Duodenal mucosa (tissue), 2 donors: ENCODE measurements around the gene MGAT5B.

Experiments
- H3K27ac ChIP-seq: one replicate; pipeline ENCODE4 v1.7.0; 2013; ENCODE audit warnings: low read depth, low read length
- H3K27me3 ChIP-seq, 2 donors: one replicate each; pipeline ENCODE4 v1.7.0; 2013; ENCODE audit warnings: low read length in 2 of 2, control low read depth in 1 of 2; ENCODE audit not compliant: insufficient read depth in 2 of 2, control insufficient read depth in 1 of 2
- H3K36me3 ChIP-seq, 2 donors: one replicate each; pipeline ENCODE4 v1.7.0; 2013; ENCODE audit warnings: low read length in 2 of 2, control low read depth in 1 of 2; ENCODE audit not compliant: insufficient read depth in 2 of 2, control insufficient read depth in 1 of 2
- H3K4me1 ChIP-seq, 2 donors: one replicate each; pipeline ENCODE4 v1.7.0; 2013; ENCODE audit warnings: low read length in 2 of 2, control low read depth in 1 of 2; ENCODE audit not compliant: insufficient read depth in 2 of 2, control insufficient read depth in 1 of 2
- H3K4me3 ChIP-seq, 2 donors: one replicate each; pipeline ENCODE4 v1.7.0; 2013; ENCODE audit warnings: low read length in 2 of 2, low read depth in 1 of 2
- H3K9ac ChIP-seq, 2 donors: one replicate each; pipeline ENCODE4 v1.7.0; 2013; ENCODE audit warnings: low read length in 2 of 2, low read depth in 1 of 2
- H3K9me3 ChIP-seq, 2 donors: one replicate each; pipeline ENCODE4 v1.7.0; 2013; ENCODE audit warnings: low read length in 2 of 2, control low read depth in 1 of 2; ENCODE audit not compliant: control insufficient read depth in 1 of 2

Gene MGAT5B

DNA sequence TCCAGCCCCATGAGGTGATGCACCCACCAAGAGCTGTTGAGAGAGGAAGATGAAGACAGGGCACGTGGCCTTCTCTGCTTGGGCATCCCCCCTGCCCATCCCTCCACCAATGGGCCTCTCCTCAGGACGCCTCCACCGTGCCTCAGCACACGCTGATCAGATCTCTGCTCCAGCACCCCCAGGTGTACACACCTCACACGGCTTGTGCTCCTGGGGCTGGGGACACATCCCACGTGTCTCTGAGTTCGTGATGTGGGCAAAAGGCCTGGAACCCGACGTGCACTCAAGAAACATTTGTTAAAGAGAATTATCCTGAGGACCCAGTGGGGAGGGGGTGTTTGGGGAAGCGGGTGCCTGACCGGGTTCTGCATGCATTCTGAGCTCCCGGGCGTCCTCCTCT, 55.3 kb downstream of the MGAT5B start:
- H3K36me3 ChIP-seq = no peaks in the 10 kb centered on the region
- no peaks in the 10 kb centered on the region for H3K9me3 ChIP-seq
- no peak overlapping the region for H3K9ac ChIP-seq
- no peak overlapping the region for H3K27ac ChIP-seq
- no peaks in the 10 kb centered on the region for H3K4me1 ChIP-seq
- H3K27me3 ChIP-seq = peaks cover 0 to 3% of the 10 kb centered on the region in 2 donors
- no peak overlapping the region for H3K4me3 ChIP-seq

DNA sequence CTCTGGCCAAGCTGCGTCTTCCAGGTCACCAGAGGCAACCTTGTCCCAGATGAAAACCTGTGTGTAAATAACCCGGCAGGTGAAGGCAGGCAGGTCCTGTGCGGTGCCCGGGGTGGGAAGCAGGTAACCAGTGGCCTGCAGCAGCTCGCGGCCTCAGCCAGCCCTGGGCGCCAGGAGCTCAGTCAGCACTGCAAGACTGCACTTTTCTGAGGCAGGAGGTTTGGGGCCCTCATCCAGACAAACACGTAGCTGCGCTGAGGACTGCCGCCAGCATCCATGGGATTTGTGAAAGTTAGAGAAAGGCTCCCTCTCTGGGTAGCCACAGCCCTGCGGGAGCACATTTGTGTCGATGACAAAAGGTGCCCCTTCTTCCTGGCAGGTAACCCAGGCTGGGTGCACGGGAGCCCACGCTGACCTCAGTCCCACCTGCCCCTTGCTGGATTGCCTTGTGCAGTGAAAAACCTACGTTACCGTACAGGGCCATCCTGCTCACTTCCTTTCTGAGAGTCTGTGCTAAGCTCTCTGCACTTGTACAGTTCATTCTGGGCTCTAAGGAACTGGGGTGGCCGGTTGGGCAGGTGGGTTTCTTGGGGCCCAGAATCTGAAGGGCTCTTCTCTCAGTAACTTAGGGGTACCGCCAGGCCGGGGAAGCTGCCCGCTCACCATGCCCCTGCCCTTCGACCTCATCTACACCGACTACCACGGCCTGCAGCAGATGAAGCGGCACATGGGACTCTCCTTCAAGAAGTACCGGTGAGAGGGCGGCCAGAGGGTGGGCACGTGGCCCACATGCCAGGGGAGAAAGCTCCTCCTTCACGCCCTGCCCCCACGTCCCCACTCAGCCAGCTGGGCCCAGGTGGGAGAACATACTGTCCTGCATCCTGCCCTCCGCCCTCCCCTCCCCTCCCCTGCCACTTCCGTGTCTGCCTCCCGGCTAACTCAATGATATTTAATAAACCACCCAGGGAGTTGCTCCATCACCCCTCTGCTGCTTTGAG, 56.4 kb downstream of the MGAT5B start:
- Histone ChIP-seq H3K4me1 (no peaks in the 10 kb centered on the region), H3K9ac (no peak overlapping the region), H3K36me3 (no peaks in the 10 kb centered on the region), H3K4me3 (no peak overlapping the region), H3K9me3 (no peaks in the 10 kb centered on the region), H3K27ac (no peak overlapping the region), H3K27me3 (peaks cover 0 to 3% of the 10 kb centered on the region in 2 donors)

DNA sequence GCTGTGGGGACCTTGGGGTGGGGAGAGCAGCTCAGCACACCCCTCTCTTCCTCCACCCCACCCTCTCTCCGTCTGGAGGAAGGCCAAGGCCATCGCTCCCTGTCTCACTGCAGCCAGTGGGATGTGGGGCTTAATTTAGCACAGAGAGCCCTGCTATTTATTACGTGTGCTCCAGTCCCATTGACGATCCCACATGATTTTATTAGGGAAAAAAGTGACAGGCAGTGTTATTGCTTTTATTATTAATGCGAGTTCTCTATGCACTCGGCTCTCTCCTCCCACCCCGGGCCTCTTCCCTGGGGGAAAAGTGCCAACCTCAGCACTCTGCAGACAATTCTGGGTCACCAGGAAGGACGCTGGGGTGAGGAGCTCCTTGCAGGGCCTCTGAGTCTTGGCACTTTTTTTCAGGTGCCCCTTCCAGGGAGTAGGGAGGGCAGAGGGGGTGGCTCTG, 57.3 kb downstream of the MGAT5B start:
- no peaks in the 10 kb centered on the region for H3K4me1 ChIP-seq
- no peaks in the 10 kb centered on the region for H3K9me3 ChIP-seq
- H3K4me3 ChIP-seq = no peak overlapping the region
- no peak overlapping the region for H3K9ac ChIP-seq
- H3K27ac ChIP-seq = no peak overlapping the region
- no peaks in the 10 kb centered on the region for H3K36me3 ChIP-seq
- H3K27me3 ChIP-seq = peaks cover 0 to 3% of the 10 kb centered on the region in 2 donors

DNA sequence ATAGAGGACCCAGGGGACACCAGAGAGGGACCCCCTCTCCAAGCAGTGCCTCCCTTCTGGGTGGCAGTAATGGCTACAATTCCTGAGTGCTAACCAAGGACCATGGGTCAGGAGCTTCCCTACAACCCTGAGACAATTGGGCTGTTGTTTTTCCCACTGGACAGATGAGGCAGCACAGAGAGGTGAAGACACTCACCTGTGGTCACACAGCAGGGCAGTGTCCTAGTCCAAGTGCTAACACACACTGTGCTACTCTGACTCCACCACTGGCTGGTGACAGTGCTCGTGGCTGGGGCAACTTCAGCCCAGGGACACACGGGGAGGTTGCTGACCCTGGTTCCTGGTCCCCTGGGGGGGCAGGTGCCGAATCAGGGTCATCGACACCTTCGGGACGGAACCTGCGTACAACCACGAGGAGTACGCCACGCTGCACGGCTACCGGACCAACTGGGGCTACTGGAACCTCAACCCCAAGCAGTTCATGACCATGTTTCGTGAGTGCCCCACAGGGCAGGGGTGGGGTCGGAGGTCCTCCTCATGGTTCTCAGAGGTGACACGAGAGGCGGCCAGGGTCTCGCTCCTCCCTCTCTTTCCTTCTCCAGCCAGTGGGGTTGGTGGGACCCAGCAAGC, 58.1 kb downstream of the MGAT5B start:
- H3K27ac ChIP-seq = no peak overlapping the region
- no peaks in the 10 kb centered on the region for H3K36me3 ChIP-seq
- H3K27me3 ChIP-seq = peaks cover 0 to 3% of the 10 kb centered on the region in 2 donors
- H3K4me1 ChIP-seq = no peaks in the 10 kb centered on the region
- H3K9me3 ChIP-seq = no peaks in the 10 kb centered on the region
- no peak overlapping the region for H3K9ac ChIP-seq
- no peak overlapping the region for H3K4me3 ChIP-seq

DNA sequence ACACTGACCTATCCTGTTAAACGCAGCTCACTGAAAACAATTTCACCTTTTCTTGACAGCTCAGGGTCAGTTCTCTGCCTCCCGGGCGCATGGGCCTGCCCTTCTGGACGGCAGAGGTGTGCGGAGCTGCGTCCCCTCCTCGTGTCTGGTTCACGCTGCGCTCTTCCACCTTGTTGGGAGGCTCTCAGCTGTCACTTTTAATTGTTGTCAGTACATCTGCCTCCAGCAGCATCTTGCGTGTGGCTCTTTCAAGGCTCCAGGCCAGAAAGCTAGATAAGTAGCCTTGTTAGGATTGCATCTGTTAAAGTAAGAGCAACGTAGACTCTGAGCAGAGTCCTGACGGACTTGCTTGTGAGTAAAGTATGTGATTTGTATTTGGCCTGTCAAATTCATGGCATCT, 59.4 kb downstream of the MGAT5B start:
- no peak overlapping the region for H3K4me3 ChIP-seq
- H3K36me3 ChIP-seq = no peaks in the 10 kb centered on the region
- no peak overlapping the region for H3K9ac ChIP-seq
- H3K9me3 ChIP-seq = no peaks in the 10 kb centered on the region
- H3K27ac ChIP-seq = no peak overlapping the region
- H3K27me3 ChIP-seq = peaks cover 0 to 3% of the 10 kb centered on the region in 2 donors
- H3K4me1 ChIP-seq = no peaks in the 10 kb centered on the region

DNA sequence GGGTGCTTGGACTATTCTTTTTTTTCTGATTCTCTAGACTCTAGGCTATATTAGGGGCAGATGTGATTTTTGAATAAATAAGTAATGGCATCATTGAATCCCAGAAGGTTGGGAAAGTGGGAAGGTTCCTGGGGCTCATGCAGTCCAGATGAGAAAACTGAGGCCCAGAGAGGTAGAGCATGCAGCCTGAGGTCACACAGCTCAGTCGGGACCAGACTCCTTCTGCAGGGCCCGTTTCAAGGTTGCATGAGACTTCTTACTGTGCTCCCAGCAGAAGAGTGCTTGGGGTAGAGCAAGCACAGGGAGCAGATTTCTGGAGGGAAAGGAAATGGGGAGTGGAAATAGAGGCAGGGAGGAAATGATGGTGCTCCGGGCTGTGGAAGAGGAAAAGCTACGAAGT, 59.8 kb downstream of the MGAT5B start:
- H3K36me3 ChIP-seq = no peaks in the 10 kb centered on the region

DNA sequence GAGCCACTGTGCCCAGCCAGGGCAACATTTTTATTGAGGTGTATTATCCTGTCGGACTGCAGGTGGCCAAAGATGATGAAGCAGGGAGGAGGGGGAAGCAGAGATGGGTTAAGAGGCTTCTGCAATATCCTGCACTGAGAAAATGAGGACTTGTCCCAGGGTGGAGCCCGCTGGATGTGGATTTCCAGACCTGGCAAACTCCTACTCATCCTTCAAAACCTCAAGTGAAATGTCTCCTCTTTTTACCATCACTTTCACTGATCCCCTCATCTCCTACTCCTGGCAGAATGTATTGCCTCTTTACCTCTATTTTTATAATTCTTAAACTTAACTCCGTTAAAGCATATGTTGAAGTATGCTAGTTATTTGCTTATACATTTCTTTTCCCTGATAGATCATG, 60.9 kb downstream of the MGAT5B start:
- Histone ChIP-seq H3K4me1 (no peaks in the 10 kb centered on the region), H3K36me3 (no peaks in the 10 kb centered on the region), H3K27me3 (peaks cover under 1 to 5% of the 10 kb centered on the region in 2 donors), H3K9me3 (no peaks in the 10 kb centered on the region), H3K9ac (no peak overlapping the region), H3K27ac (no peak overlapping the region), H3K4me3 (no peak overlapping the region)

More for the DNA sequence above, 59.8 kb downstream of the MGAT5B start:
- H3K9me3 ChIP-seq = no peaks in the 10 kb centered on the region
- no peak overlapping the region for H3K9ac ChIP-seq
- no peak overlapping the region for H3K4me3 ChIP-seq
- H3K27me3 ChIP-seq = peaks cover 0 to 3% of the 10 kb centered on the region in 2 donors
- no peaks in the 10 kb centered on the region for H3K4me1 ChIP-seq
- no peak overlapping the region for H3K27ac ChIP-seq

DNA sequence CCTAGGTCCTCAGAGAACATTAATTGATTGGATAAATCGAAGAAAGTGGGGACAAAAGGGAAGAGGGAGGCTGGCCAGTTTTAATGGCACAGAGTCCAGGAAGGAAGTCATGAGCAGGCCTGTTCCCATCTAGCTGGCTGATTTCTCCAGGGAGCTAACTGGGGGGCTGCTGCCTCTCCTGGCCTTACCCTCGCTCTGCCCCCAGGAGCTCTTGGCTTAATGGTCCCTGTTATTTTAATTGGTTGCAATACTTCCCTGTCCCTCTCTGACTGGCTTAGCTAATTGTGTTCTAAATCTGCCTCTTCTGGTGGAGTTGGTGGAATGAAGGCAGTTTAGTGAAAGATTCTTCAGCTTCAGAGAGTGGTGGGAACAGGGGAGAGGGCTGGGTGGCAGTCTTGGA, 61.4 kb downstream of the MGAT5B start:
- Histone ChIP-seq H3K4me1 (no peaks in the 10 kb centered on the region), H3K9me3 (no peaks in the 10 kb centered on the region), H3K27me3 (peaks cover 5% of the 10 kb centered on the region in 2 donors), H3K9ac (no peak overlapping the region), H3K36me3 (no peaks in the 10 kb centered on the region), H3K27ac (no peak overlapping the region), H3K4me3 (no peak overlapping the region)

DNA sequence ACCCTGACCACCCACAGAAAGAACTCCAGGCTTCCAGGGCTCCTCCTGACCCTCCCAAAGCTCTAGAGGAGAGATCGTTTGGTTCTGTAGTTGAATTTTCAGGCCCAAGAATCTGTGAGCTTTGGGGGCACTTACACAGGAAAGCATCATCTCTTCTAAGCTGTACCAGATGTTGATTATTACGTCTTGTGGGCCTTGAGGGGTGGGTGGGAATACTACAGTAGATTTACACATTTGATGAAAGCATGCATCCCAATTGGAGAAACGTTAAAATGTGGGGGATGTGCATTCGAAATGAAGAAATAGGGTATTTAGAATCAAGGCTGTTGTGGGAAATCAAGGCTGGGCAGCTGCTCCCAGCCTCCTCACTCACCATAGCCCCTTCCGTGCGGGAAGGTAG, 61.9 kb downstream of the MGAT5B start:
- Histone ChIP-seq H3K36me3 (no peaks in the 10 kb centered on the region), H3K4me3 (no peak overlapping the region), H3K27me3 (peaks cover 5% of the 10 kb centered on the region in 2 donors), H3K9ac (no peak overlapping the region), H3K27ac (no peak overlapping the region), H3K4me1 (no peaks in the 10 kb centered on the region), H3K9me3 (no peaks in the 10 kb centered on the region)
